GM21737 (cell line): ENCODE data around the gene CALN1.
"Not testable (repeated sequence)": the region's sequence is repeated elsewhere in the genome, so short reads cannot be mapped to it uniquely, and the experiment has no call there.

Experiments used
- ATAC-seq: cut with Tn5 transposase; IDR thresholded peaks from one replicate; pipeline ENCODE4 v1.9.1; 2021; ENCODE audit warnings: mild to moderate bottlenecking, moderate library complexity; ENCODE audit not compliant: unreplicated experiment

The CALN1 gene

DNA sequence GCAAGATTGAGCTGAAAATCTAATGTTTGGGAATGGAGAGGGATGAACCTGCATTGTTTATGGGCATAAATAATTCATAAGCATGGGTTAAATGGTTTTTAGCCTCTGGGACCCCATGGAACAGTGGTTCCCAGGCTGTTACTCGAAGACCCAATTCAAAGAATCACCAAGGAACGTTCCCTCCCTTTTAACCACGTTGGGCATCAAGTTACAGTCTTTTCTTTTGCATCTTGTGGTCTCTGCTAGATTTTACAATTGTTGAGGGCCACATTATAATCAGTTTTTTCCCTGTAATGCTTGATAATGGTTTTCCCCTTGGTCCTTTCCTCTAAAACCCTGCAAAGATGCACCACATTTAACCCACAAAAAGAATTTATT, 2.5 kb downstream of the CALN1 start:
- ATAC-seq = no peak

DNA sequence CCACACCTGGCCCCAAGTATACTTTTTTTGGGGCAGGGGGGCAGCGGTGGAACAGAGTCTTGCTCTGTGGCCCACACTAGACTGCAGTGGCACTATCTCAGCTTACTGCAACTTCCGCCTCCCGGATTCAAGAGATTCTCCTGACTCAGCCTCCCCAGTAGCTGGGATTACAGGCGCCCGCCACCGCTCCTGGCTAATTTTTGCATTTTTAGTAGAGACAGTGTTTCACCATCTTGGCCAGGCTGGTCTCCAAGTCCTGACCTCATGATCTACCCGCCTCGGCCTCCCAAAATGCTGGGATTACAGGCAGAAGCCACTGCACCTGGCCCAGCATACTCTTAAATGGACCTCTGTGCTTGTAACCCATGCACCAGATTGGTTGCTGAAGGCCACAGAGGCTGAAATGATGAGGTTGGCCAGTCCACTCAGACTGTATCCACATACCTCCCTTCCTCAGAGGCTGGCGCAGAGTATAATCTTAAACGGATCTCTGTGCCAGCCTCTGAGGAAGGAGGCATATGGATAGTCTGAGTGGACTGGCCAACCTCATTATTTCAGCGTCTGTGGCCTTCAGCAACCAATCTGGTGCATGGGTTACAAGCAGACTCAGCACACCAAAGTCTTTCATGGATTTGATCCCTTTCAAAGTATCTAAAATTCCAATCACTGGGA, 3.0 kb downstream of the CALN1 start:
- ATAC-seq = no peak

GRCh38 chr7:72406820-72407403, 5.2 kb downstream of the CALN1 start:
- no peak for ATAC-seq

DNA sequence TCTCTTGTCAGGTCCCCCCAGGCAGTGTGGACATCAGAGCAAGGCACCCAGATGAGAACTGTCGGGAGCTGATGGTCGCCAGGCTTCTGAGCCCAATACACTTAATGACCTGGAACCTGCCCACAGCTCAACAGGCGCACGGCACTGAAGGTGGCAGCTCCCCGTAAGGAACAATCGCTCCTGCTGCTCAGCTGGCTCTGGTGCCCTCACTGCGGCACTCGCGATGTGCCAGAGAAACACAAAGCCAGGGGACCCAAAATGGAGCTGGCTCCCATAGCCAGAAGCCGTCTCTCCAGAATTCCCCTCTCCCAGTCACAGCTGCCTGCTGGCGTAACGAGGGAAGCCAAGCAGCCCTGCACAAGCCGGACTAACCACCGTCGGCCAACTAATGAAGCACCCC, 6.3 kb downstream of the CALN1 start:
- ATAC-seq = no peak

- no peak for ATAC-seq
Observed at GRCh38 chr7:72405418-72405817, 6.7 kb downstream of the CALN1 start.

GRCh38 chr7:72404743-72405142, 7.4 kb downstream of the CALN1 start:
- no peak for ATAC-seq

GRCh38 chr7:72403458-72404076, 8.6 kb downstream of the CALN1 start:
- ATAC-seq = no peak

GRCh38 chr7:72394016-72394415, 18.1 kb downstream of the CALN1 start:
- no peak for ATAC-seq

GRCh38 chr7:72391821-72392377, 20.2 kb downstream of the CALN1 start:
- no peak for ATAC-seq

GRCh38 chr7:72386118-72386517, 26.0 kb downstream of the CALN1 start:
- no peak for ATAC-seq

GRCh38 chr7:72362246-72362645, 49.9 kb downstream of the CALN1 start:
- ATAC-seq = no peak

- no peak for ATAC-seq
Observed at GRCh38 chr7:72345208-72345727, 66.9 kb downstream of the CALN1 start.

DNA sequence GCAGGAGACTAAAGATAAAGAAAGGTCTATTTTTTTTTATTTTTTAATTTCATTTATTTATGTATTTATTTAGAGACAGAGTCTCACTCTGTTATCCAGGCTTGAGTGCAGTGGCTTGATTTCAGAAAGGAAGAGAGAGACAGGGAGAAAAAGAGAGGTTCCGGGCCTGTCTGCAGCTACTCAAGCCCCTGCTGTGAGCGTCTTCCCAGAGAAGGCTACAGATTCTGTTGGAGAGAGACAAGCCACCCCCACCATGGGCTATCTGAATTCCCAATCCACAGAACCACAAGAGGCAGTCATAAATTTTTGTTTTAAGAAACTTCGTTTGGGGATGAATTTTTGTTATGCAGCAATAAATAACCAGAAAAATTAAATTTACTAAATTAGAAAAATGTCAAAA, 68.1 kb downstream of the CALN1 start:
- ATAC-seq = no peak

DNA sequence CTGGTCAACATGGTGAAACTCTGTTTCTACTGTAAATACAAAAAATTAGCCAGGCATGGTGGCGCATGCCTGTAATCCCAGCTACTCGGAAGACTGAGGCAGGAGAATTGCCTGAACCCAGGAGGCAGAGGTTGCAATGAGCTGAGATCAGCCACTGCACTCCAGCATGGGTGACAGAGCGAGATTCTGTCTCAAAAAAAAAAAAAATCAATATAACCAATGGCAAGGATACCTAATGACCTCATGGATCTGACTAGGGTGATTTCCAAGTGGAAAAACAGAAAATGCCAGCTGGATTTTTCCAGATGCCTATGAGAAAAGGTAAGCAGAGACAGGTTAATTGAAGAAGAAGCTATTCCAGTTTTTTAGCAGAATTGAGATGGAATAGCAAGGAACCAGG, 68.8 kb downstream of the CALN1 start:
- not testable (repeated sequence) for ATAC-seq

GRCh38 chr7:72337390-72338167, 74.6 kb downstream of the CALN1 start:
- no peak for ATAC-seq

- no peak for ATAC-seq
Observed at GRCh38 chr7:72336632-72337389, 75.3 kb downstream of the CALN1 start.

GRCh38 chr7:72336382-72336631, 75.8 kb downstream of the CALN1 start:
- no peak for ATAC-seq

- no peak for ATAC-seq
Observed at GRCh38 chr7:72335561-72336381, 76.4 kb downstream of the CALN1 start.

DNA sequence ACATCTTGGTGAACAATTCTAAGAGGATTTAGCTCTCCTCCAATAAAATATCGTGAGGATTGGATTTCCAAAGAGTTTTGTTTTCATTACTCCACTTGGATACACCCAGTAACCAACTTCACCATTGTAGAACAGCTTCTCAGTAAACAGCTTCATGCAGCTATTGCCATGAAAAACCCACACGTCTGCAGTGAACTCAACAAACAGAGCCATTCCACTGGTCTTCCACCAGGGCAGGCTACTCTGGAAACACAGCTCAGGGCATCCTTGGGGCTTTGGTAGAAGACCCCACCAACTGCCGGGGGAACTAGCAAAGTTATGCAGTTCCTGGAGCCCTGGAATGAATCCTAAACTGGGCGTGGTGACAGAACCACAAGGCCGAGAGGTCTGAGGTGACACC, 77.4 kb downstream of the CALN1 start:
- ATAC-seq = no peak

- no peak for ATAC-seq
Observed at GRCh38 chr7:72334066-72334465, 78.1 kb downstream of the CALN1 start.
